OCI-LY3 (cell line): ENCODE results near the gene SIRPG.

ENCODE experiments used
- EZH2phosphoT487 ChIP-seq: fragments of 200-600 bp; shearing (Covaris generic); IDR thresholded peaks from 2 replicates; pipeline ENCODE4 v1.6.1; 2018; ENCODE audit warnings: antibody characterized with exemption, mixed run types, low read depth
- TF ChIP-seq, protein P1 (sequence below): fragments of 200-600, 300-600 bp; sonication (generic); IDR thresholded peaks from 2 replicates; pipeline ENCODE4 v1.5.1; 2014; ENCODE audit warnings: antibody characterized with exemption, low read length, low read depth

DNA sequence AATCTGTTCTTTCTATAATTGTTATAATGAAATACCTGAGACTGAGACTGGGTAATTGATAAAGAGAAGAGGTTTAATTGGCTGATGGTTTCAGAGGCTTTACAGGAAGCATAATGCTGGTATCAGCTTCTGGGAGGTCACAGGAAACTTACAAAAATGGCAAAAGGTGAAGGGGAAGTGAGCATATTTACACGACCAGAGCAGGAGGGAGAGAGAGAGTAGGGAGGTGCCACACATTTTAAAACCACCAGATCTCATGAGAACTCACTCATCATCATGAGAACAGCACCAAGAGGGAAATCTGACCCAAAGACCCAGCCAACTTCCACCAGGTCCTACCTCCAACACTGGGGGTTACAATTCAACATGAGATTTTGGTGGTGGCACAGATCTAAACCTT lies 35.1 kb downstream of the SIRPG start:
- TF ChIP-seq, protein P1, sequence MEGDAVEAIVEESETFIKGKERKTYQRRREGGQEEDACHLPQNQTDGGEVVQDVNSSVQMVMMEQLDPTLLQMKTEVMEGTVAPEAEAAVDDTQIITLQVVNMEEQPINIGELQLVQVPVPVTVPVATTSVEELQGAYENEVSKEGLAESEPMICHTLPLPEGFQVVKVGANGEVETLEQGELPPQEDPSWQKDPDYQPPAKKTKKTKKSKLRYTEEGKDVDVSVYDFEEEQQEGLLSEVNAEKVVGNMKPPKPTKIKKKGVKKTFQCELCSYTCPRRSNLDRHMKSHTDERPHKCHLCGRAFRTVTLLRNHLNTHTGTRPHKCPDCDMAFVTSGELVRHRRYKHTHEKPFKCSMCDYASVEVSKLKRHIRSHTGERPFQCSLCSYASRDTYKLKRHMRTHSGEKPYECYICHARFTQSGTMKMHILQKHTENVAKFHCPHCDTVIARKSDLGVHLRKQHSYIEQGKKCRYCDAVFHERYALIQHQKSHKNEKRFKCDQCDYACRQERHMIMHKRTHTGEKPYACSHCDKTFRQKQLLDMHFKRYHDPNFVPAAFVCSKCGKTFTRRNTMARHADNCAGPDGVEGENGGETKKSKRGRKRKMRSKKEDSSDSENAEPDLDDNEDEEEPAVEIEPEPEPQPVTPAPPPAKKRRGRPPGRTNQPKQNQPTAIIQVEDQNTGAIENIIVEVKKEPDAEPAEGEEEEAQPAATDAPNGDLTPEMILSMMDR: no peak
- TF ChIP-seq EZH2phosphoT487: no peak
